Measurements from ENCODE around the gene PLEKHG4. TPM values are rescaled to one million over a fixed set of nuclear protein-coding genes. Genes with fewer than 3 reads are reported as not detected.

Gene PLEKHG4
- total and polyA plus RNA-seq, 10 of the 15 experiments (the other 5 are each of a cell fraction or from before 2014, with no cell fraction given) = 0.14 to 2.6 (median 0.99) TPM

GRCh38 chr16:67242138-67242730 lies 37.1 kb upstream of the PLEKHG4 start (continued):
- TF ChIP-seq, protein P1, sequence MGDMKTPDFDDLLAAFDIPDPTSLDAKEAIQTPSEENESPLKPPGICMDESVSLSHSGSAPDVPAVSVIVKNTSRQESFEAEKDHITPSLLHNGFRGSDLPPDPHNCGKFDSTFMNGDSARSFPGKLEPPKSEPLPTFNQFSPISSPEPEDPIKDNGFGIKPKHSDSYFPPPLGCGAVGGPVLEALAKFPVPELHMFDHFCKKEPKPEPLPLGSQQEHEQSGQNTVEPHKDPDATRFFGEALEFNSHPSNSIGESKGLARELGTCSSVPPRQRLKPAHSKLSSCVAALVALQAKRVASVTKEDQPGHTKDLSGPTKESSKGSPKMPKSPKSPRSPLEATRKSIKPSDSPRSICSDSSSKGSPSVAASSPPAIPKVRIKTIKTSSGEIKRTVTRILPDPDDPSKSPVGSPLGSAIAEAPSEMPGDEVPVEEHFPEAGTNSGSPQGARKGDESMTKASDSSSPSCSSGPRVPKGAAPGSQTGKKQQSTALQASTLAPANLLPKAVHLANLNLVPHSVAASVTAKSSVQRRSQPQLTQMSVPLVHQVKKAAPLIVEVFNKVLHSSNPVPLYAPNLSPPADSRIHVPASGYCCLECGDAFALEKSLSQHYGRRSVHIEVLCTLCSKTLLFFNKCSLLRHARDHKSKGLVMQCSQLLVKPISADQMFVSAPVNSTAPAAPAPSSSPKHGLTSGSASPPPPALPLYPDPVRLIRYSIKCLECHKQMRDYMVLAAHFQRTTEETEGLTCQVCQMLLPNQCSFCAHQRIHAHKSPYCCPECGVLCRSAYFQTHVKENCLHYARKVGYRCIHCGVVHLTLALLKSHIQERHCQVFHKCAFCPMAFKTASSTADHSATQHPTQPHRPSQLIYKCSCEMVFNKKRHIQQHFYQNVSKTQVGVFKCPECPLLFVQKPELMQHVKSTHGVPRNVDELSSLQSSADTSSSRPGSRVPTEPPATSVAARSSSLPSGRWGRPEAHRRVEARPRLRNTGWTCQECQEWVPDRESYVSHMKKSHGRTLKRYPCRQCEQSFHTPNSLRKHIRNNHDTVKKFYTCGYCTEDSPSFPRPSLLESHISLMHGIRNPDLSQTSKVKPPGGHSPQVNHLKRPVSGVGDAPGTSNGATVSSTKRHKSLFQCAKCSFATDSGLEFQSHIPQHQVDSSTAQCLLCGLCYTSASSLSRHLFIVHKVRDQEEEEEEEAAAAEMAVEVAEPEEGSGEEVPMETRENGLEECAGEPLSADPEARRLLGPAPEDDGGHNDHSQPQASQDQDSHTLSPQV (IDR thresholded peaks at IDR 0.05) = no peak
- no peak for TF ChIP-seq NFXL1 (IDR thresholded peaks at IDR 0.05; ENCODE audit: borderline replicate concordance)

DNA sequence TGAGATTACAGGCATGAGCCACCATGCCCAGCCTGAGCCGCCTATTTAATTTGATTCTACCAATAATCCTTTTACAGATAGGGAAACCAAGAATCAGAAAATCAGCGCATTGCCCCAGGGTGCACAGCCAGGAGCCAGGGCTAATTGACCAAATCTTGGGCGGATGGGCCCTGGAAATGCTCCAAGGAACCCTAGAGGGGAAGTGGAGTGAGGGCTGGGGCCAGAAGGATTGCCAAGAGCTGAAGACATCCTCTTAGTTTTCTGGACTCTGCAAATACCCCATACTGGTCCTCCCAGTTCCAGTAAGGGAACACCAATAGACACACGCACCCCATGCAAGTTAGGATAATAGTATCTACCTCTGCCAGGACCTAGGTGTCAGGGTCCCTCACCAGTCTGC lies 35.9 kb upstream of the PLEKHG4 start:
- no TSS peak for BruUV-seq (replicated peaks)
- no peak for TF ChIP-seq RFX5 (IDR thresholded peaks at IDR 0.05; ENCODE audit: low read depth, low read length)
- TF ChIP-seq KAT2A (conservative IDR thresholded peaks at IDR 0.05; ENCODE audit: control insufficient read depth, low read depth, low read length) = no peak
- TF ChIP-seq EED (IDR thresholded peaks at IDR 0.05; ENCODE audit: low read depth) = no peak
- TF ChIP-seq, protein P2, sequence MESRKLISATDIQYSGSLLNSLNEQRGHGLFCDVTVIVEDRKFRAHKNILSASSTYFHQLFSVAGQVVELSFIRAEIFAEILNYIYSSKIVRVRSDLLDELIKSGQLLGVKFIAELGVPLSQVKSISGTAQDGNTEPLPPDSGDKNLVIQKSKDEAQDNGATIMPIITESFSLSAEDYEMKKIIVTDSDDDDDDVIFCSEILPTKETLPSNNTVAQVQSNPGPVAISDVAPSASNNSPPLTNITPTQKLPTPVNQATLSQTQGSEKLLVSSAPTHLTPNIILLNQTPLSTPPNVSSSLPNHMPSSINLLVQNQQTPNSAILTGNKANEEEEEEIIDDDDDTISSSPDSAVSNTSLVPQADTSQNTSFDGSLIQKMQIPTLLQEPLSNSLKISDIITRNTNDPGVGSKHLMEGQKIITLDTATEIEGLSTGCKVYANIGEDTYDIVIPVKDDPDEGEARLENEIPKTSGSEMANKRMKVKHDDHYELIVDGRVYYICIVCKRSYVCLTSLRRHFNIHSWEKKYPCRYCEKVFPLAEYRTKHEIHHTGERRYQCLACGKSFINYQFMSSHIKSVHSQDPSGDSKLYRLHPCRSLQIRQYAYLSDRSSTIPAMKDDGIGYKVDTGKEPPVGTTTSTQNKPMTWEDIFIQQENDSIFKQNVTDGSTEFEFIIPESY (IDR thresholded peaks at IDR 0.05) = no peak
- no peak for TF ChIP-seq FOXM1 (IDR thresholded peaks at IDR 0.05; ENCODE audit: low read depth, low read length)
- TF ChIP-seq NRF1 (conservative IDR thresholded peaks at IDR 0.05; ENCODE audit: low read depth, low read length) = no peak
- no peak for TF ChIP-seq FOS (IDR thresholded peaks at IDR 0.05; ENCODE audit: borderline replicate concordance, extremely low read depth, insufficient read length)
- TF ChIP-seq TARDBP (IDR thresholded peaks at IDR 0.05; ENCODE audit: borderline replicate concordance) = no peak
- TF ChIP-seq, protein P3, sequence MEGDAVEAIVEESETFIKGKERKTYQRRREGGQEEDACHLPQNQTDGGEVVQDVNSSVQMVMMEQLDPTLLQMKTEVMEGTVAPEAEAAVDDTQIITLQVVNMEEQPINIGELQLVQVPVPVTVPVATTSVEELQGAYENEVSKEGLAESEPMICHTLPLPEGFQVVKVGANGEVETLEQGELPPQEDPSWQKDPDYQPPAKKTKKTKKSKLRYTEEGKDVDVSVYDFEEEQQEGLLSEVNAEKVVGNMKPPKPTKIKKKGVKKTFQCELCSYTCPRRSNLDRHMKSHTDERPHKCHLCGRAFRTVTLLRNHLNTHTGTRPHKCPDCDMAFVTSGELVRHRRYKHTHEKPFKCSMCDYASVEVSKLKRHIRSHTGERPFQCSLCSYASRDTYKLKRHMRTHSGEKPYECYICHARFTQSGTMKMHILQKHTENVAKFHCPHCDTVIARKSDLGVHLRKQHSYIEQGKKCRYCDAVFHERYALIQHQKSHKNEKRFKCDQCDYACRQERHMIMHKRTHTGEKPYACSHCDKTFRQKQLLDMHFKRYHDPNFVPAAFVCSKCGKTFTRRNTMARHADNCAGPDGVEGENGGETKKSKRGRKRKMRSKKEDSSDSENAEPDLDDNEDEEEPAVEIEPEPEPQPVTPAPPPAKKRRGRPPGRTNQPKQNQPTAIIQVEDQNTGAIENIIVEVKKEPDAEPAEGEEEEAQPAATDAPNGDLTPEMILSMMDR (IDR thresholded peaks at IDR 0.05 in 2 of 3, conservative IDR thresholded peaks at IDR 0.05 in 1 of 3; ENCODE audit: control insufficient read depth in 2 of 3, extremely low read depth in 1 of 3, insufficient read depth in 1 of 3, low read depth in 3 of 3, low read length in 3 of 3) = no peak
- TF ChIP-seq SMARCA5 (IDR thresholded peaks at IDR 0.05) = no peak
- no peak for TF ChIP-seq CHD4 (IDR thresholded peaks at IDR 0.05)

More for the DNA sequence above, 35.9 kb upstream of the PLEKHG4 start:
- Histone ChIP-seq H3K4me3 (peak overlapping the region; percentile 63; the same call in 1 of the 2 replicates), H4K20me1 (ENCODE audit: control insufficient read depth, insufficient read depth) (no peaks in the 10 kb centered on the region), H2AFZ (ENCODE audit: control insufficient read depth, low read depth, low read length) (no peak overlapping the region), H3K27ac (ENCODE audit: control insufficient read depth, insufficient read depth) (peak overlapping the region; percentile 98), H3K9ac (ENCODE audit: control insufficient read depth, insufficient read depth, low read length) (peak overlapping the region; percentile 82), H3K4me2 (ENCODE audit: control insufficient read depth, insufficient read depth) (peak overlapping the region; percentile 99), H3K36me3 (ENCODE audit: control insufficient read depth in 2 of 2, insufficient read depth in 2 of 2, low read length in 1 of 2) (peaks cover 0 to 3% of the 10 kb centered on the region in 2 experiments; a peak in 3 of 4 replicates), H3K4me1 (ENCODE audit: control insufficient read depth, insufficient read depth, low read length) (peaks cover 39% of the 10 kb centered on the region), H3K27me3 (replicated peaks in 1 of 2; ENCODE audit: control insufficient read depth in 2 of 2, insufficient read depth in 2 of 2, low read length in 1 of 2) (no peaks in the 10 kb centered on the region), H3K9me3 (replicated peaks; ENCODE audit: control insufficient read depth, insufficient read depth, low read length) (no peaks in the 10 kb centered on the region), H3K79me2 (ENCODE audit: control insufficient read depth, insufficient read depth, low read length) (peaks cover 39% of the 10 kb centered on the region)
- ATAC-seq = no peak
- RAD21 ChIA-PET (ENCODE audit: unreplicated experiment) = interaction anchor here (1.1 to 4.6 kb wide), 4 partner anchors 16 to 270 kb away, joined by 3 to 35 read pairs (median 4); partner anchors contain the start of genes PLEKHG4 and TMEM208
- 96% methylated on average over 4 of the region's 4 CpGs for WGBS (ENCODE audit: insufficient coverage, insufficient replicate concordance, low lambda C conversion rate, missing lambda C conversion rate)
- in situ Hi-C loops (cut with MboI) = no loop called here
- no peak for DNase-seq (ENCODE audit: low read depth, low spot score)
- SMC1A ChIA-PET (ENCODE audit: uncharacterized antibody, unreplicated experiment) = interaction anchor here (1.1 to 2.1 kb wide), 4 partner anchors 16 to 77 kb away, joined by 3 to 17 read pairs (median 6); partner anchors contain the start of gene TMEM208
- FAIRE-seq = no peak
- CTCF ChIA-PET = interaction anchor here (0.6 to 4.9 kb wide), 8 partner anchors 16 to 126 kb away, joined by 3 to 29 read pairs (median 6); partner anchors contain the start of gene TMEM208
- intact Hi-C loops (cut with micrococcal nuclease; ENCODE audit: unreplicated experiment) = no loop called here
- POLR2A ChIA-PET = interaction anchor here (0.8 to 8.0 kb wide), 5 partner anchors 17 to 84 kb away, joined by 3 to 100 read pairs (median 6); partner anchors contain the start of genes E2F4, FBXL8, NOL3 and TMEM208
